Lung (tissue), 12 donors: ENCODE data around the gene MARK3. TPM values are rescaled to one million over a fixed set of nuclear protein-coding genes. Genes with fewer than 3 reads are reported as not detected.

Experiments used
- ATAC-seq: fragments of 200-7000 bp; cut with Tn5 transposase; one replicate; pipeline ENCODE4 v1.9.1; 2020; ENCODE audit warnings: moderate number of reproducible peaks; ENCODE audit not compliant: insufficient read depth, low FRiP score
- DNase-seq, 3 donors: peaks; one replicate each; pipeline ENCODE4 v3.0.0-alpha.2; 2013 to 2017
- H3K27ac ChIP-seq, 2 donors: one replicate each; pipeline ENCODE4 v1.5.1; 2013; ENCODE audit warnings: mild to moderate bottlenecking in 2 of 2, moderate library complexity in 2 of 2, control low read depth in 1 of 2, inconsistent platforms in 1 of 2, low read depth in 1 of 2, low read length in 1 of 2
- H3K27me3 ChIP-seq, 3 donors: one replicate each; pipeline ENCODE4 v1.5.1; 2013; ENCODE audit warnings: low read length in 2 of 3; ENCODE audit not compliant: control insufficient read depth in 3 of 3, insufficient read depth in 3 of 3
- H3K36me3 ChIP-seq, 4 donors: one replicate each; pipeline ENCODE4 v1.5.1; 2013; ENCODE audit warnings: low read length in 4 of 4, mild to moderate bottlenecking in 1 of 4, moderate library complexity in 1 of 4; ENCODE audit not compliant: control insufficient read depth in 4 of 4, insufficient read depth in 4 of 4
- H3K4me1 ChIP-seq, 5 donors: one replicate each; pipeline ENCODE4 v1.5.1; 2013; ENCODE audit warnings: low read length in 5 of 5, mild to moderate bottlenecking in 2 of 5, moderate library complexity in 1 of 5; ENCODE audit not compliant: control insufficient read depth in 5 of 5, insufficient read depth in 5 of 5
- H3K4me3 ChIP-seq: one replicate; pipeline ENCODE4 v1.5.1; 2013; ENCODE audit warnings: mild to moderate bottlenecking, control low read depth, moderate library complexity
- H3K9ac ChIP-seq, 2 donors: one replicate each; pipeline ENCODE4 v1.5.1; 2013; ENCODE audit warnings: low read length in 2 of 2, control low read depth in 1 of 2; ENCODE audit not compliant: insufficient read depth in 1 of 2
- H3K9me3 ChIP-seq, 4 donors: one replicate each; pipeline ENCODE4 v1.5.1; 2013; ENCODE audit warnings: low read length in 3 of 4, mild to moderate bottlenecking in 1 of 4, moderate library complexity in 1 of 4; ENCODE audit not compliant: control insufficient read depth in 4 of 4, insufficient read depth in 3 of 4
- WGBS, 2 donors: extraction: QIAGEN DNeasy Blood & Tissue Kit; methylation state at CpG; one replicate each; pipeline ENCODE4 v1.1.7; 2013; 5-methylcytosine and 5-hydroxymethylcytosine counted together
- polyA plus RNA-seq, 2 donors: library from polyadenylated mRNA; stranded (reverse); fragments of 200-250 nt; gene quantifications; one replicate each; pipeline ENCODE4 v1.2.1, GENCODE V29; 2013
- total RNA-seq, 2 donors: library from RNA; depleted of rRNA in 1 of 2; stranded (reverse); fragments of >200 nt in 1 of 2; gene quantifications; one replicate each; pipeline ENCODE4 v1.2.1, GENCODE V29; 2014 to 2021
- TF ChIP-seq, protein P1 (sequence below): IDR thresholded peaks from 2 replicates; pipeline ENCODE4 v1.5.1; 2012; ENCODE audit warnings: mild to moderate bottlenecking; ENCODE audit errors: control extremely low read depth, extremely low read depth
- donor health status: control.
- donor health status: control.
- donor health status: Bipolar disorder and iron deficiency.
- donor health status: healthy.
- donor health status: DM: yes; HTN: yes; CAD: no.

MARK3 gene
- total and polyA plus RNA-seq, 4 donors, result 56.2 to 177 (median 101) TPM

DNA sequence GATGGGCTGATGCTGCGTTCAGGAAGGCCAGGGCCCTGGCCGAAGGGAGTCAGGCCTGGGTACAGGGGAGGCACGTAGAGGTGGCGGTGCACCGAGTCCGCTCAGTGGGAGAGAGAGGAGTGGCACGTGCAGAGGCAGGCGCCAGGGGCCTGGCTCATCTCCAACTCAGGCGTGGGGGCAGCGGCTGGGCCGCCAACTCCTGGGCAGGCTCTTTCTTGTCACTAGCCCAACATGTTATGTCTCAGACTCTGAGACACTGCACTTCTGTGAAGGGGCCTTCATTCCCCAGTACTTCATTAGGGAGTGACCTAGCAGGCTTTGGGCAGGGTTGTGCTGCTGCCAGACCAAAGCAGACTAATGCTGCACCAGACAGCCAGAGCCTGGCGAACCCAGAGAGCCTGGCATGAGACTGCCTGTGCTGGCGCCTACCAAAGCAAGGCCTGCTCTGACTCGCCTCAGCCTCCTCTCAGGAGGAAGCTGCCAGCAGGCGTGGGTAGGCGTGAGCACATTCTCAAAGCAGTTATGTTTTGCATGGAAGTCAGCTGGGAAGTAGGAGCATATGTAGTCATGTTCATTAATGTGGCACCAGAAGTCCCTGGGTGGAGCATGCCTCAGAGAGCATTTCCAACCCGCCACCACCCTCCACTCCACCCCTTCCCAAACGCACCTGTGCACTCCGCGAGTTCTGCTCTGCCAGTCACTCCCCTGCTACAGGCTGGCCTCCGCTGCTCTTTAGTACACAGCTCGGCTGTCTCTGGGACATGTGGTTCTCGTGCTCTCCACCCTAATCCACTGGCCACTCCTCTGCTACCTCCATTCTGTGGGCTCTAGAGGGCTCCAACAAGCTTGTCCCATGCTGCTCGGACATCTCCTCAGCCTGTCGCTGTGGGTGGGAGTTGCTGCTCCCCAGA is 127.7 kb downstream of the MARK3 start:
- peak overlapping the region; percentile 26 to 89 for H3K27ac ChIP-seq
- TF ChIP-seq, protein P1, sequence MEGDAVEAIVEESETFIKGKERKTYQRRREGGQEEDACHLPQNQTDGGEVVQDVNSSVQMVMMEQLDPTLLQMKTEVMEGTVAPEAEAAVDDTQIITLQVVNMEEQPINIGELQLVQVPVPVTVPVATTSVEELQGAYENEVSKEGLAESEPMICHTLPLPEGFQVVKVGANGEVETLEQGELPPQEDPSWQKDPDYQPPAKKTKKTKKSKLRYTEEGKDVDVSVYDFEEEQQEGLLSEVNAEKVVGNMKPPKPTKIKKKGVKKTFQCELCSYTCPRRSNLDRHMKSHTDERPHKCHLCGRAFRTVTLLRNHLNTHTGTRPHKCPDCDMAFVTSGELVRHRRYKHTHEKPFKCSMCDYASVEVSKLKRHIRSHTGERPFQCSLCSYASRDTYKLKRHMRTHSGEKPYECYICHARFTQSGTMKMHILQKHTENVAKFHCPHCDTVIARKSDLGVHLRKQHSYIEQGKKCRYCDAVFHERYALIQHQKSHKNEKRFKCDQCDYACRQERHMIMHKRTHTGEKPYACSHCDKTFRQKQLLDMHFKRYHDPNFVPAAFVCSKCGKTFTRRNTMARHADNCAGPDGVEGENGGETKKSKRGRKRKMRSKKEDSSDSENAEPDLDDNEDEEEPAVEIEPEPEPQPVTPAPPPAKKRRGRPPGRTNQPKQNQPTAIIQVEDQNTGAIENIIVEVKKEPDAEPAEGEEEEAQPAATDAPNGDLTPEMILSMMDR, result no peak
- ATAC-seq, result peak; percentile 71
- DNase-seq, result peak; percentile 52 to 88 (median 80)
- H3K4me3 ChIP-seq, result no peak overlapping the region
- no peaks in the 10 kb centered on the region for H3K27me3 ChIP-seq
- peaks cover 0 to 15% (median 8%) of the 10 kb centered on the region in 5 donors for H3K4me1 ChIP-seq
- WGBS, 2 donors, result 42 to 74% methylated on average over 25 of the region's 25 CpGs
- peaks cover 0 to 13% (median 5%) of the 10 kb centered on the region in 4 donors for H3K36me3 ChIP-seq
- H3K9ac ChIP-seq, result peak overlapping the region in 1 of 2 donors; percentile 19
- no peaks in the 10 kb centered on the region for H3K9me3 ChIP-seq

DNA sequence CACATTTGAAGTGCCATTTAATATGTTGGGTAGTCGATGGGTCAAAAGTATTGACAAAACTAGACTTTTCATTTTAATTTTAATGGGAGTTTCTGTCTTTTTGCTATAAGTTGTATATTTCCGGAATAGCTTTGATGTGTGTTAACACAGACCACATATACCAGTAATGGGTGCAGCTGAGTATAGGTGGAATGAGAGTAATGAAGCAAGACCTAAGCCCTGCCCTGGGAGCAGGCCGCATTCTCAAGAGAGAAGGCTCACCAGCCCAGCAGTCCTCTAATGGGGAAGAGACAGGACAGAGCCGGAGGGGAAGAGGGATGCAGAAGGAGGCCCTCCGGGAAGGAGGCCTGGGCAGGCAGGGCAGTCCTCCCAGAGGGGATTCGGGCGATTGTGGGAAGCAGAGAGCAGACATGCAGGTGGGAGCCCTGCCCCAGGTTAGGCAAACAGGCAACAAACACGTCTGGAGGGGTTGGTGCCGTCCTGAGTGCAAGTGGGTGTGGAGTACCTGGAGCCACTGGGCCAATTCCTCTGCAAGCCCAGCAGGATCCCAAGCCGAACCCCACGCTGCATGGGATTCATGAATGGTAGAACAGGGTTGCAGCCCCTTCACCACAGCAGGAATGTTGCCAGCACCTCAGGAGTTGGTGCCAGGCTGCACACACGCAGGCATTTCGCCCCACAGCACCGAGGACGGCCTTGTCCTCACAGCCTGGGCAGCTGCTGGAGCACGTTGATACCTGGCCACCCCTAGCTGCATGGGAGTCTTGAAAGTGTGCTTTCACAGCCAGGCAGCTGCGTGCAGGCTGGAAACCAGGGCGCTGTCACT is 129.6 kb downstream of the MARK3 start:
- ATAC-seq, result no peak
- no peak overlapping the region for H3K4me3 ChIP-seq
- 80 to 81% methylated on average over 18 of the region's 18 CpGs for WGBS, 2 donors
- peaks cover 0 to 11% (median 4%) of the 10 kb centered on the region in 4 donors for H3K36me3 ChIP-seq
- peaks cover 0 to 32% (median 15%) of the 10 kb centered on the region in 5 donors for H3K4me1 ChIP-seq
- H3K27ac ChIP-seq, result peak overlapping the region in 1 of 2 donors; percentile 55
- no peak for DNase-seq
- H3K9ac ChIP-seq, result no peak overlapping the region
- no peaks in the 10 kb centered on the region for H3K27me3 ChIP-seq
- H3K9me3 ChIP-seq, result no peaks in the 10 kb centered on the region
- TF ChIP-seq, protein P1, result no peak

DNA sequence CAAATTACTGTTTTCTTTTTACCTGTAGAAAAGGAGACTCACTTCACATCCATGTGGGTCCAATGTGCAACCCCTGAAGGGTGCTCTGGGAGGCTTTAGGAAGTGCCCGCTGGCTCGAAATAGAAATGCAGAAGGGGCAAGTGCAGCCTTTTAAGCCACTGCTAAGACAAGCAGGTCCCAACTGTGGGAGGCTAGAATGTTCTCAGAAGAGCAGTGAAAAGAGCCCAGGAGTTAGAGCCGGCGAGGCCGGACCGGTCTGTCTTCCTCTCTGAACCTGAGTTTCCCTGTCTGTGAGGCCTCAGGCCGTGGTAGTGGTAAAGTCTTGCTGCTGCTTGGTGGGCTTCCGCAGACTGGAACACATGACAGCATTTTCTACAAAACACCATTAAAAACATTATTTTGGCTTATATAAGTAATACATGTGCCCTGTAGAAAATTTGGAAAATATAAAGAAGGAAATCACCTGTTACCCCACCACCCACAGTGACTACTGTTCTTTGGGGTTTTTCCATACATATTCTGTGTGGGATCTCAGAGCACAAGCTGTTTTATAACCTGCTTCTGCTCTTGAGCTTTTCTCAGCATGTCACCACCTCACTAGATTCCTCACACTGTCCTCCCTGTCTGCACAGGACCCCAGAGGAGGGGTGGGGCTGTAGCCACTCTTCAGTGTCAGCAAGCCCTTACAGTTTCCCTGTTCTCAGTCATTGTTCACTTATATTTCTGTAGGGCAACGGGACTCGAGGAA is 131.4 kb downstream of the MARK3 start:
- no peak overlapping the region for H3K4me3 ChIP-seq
- ATAC-seq, result no peak
- H3K9ac ChIP-seq, result no peak overlapping the region
- no peaks in the 10 kb centered on the region for H3K27me3 ChIP-seq
- H3K9me3 ChIP-seq, result no peaks in the 10 kb centered on the region
- TF ChIP-seq, protein P1, result no peak
- no peak for DNase-seq
- H3K36me3 ChIP-seq, result no peaks in the 10 kb centered on the region
- no peak overlapping the region for H3K27ac ChIP-seq
- H3K4me1 ChIP-seq, result peaks cover 0 to 36% (median 17%) of the 10 kb centered on the region in 5 donors
- WGBS, 2 donors, result 72 to 74% methylated on average over 10 of the region's 10 CpGs
